WTC11 (cell line): ENCODE measurements around the gene RIOX2. TPM values are rescaled to one million over a fixed set of nuclear protein-coding genes. Genes with fewer than 3 reads are reported as not detected.

ENCODE experiments used
- ATAC-seq: fragments of 200-7000 bp; cut with Tn5 transposase; 2 replicates; pipeline ENCODE4 v1.10.0; 2021; ENCODE audit warnings: mild to moderate bottlenecking, moderate library complexity
- CTCF ChIA-PET: fragments of 300-600 bp; sonication (Branson Sonifier 250); formaldehyde crosslinking; loops from one replicate; lab custom pipeline; 2021; ENCODE audit warnings: antibody characterized with exemption; lab: Charles Lee
- POLR2A ChIA-PET: fragments of 350-600 bp; sonication (Branson Sonifier 250); formaldehyde crosslinking; loops from one replicate; lab custom pipeline; 2021; ENCODE audit warnings: antibody characterized with exemption; lab: Charles Lee
- DNase-seq: peaks from one replicate; pipeline ENCODE4 v3.0.0; 2021; ENCODE audit warnings: low spot score
- H3K27ac Mint-ChIP-seq: 2 replicates; pipeline ENCODE4 v1.8.0; 2021; ENCODE audit warnings: mixed read lengths
- H3K27me3 Mint-ChIP-seq: 2 replicates; pipeline ENCODE4 v1.8.0; 2021; ENCODE audit warnings: low read depth, mild to moderate bottlenecking, moderate library complexity, mixed read lengths
- H3K36me3 Mint-ChIP-seq: 2 replicates; pipeline ENCODE4 v1.8.0; 2021; ENCODE audit warnings: mixed read lengths
- H3K4me1 Mint-ChIP-seq: 2 replicates; pipeline ENCODE4 v1.8.0; 2022; ENCODE audit warnings: mixed read lengths
- H3K4me3 Mint-ChIP-seq: 2 replicates; pipeline ENCODE4 v1.8.0; 2021; ENCODE audit warnings: mild to moderate bottlenecking, moderate library complexity, mixed read lengths
- H3K9me3 Mint-ChIP-seq: 2 replicates; pipeline ENCODE4 v1.8.0; 2021; ENCODE audit warnings: mixed read lengths
- AR ChIP-seq: fragments of 250-450 bp; sonication (Bioruptor Pico); IDR thresholded peaks from 2 replicates; pipeline ENCODE4 v1.9.0; 2021; ENCODE audit warnings: mild to moderate bottlenecking
- ATF1 ChIP-seq: sonication (generic); formaldehyde crosslinking; IDR thresholded peaks from 2 replicates; pipeline ENCODE4 v1.8.1; 2023; ENCODE audit warnings: mild to moderate bottlenecking, moderate library complexity, missing genetic modification reagents
- CREB1 ChIP-seq: sonication (generic); formaldehyde crosslinking; IDR thresholded peaks from 2 replicates; pipeline ENCODE4 v1.8.0; 2023; ENCODE audit warnings: mild to moderate bottlenecking, missing genetic modification reagents
- CREM ChIP-seq: sonication (generic); formaldehyde crosslinking; IDR thresholded peaks from 2 replicates; pipeline ENCODE4 v1.8.1; 2022; ENCODE audit warnings: mild to moderate bottlenecking, missing genetic modification reagents, moderate library complexity
- GABPB1 ChIP-seq: sonication (generic); formaldehyde crosslinking; IDR thresholded peaks from 2 replicates; pipeline ENCODE4 v1.8.1; 2023; ENCODE audit warnings: mild to moderate bottlenecking, missing genetic modification reagents
- GRHL2 ChIP-seq: fragments of 250-450 bp; sonication (Bioruptor Pico); IDR thresholded peaks from 2 replicates; pipeline ENCODE4 v1.8.0; 2022; ENCODE audit warnings: mild to moderate bottlenecking, moderate library complexity; ENCODE audit not compliant: insufficient replicate concordance, severe bottlenecking
- MAX ChIP-seq: sonication (generic); formaldehyde crosslinking; IDR thresholded peaks from 2 replicates; pipeline ENCODE4 v1.8.0; 2022; ENCODE audit warnings: mild to moderate bottlenecking, missing genetic modification reagents
- MXD4 ChIP-seq: fragments of 250-450 bp; sonication (Bioruptor Pico); IDR thresholded peaks from 2 replicates; pipeline ENCODE4 v1.8.0; 2021; ENCODE audit warnings: mild to moderate bottlenecking, moderate library complexity, borderline replicate concordance
- NR3C1 ChIP-seq: sonication (generic); formaldehyde crosslinking; conservative IDR thresholded peaks from 2 replicates; pipeline ENCODE4 v1.8.1; 2023; ENCODE audit warnings: low read depth, mild to moderate bottlenecking, missing genetic modification reagents
- TCF7 ChIP-seq: sonication (generic); formaldehyde crosslinking; IDR thresholded peaks from 2 replicates; pipeline ENCODE4 v1.8.0; 2022; ENCODE audit warnings: mild to moderate bottlenecking, low read depth, missing genetic modification reagents, moderate library complexity
- TEAD1 ChIP-seq: sonication (generic); formaldehyde crosslinking; IDR thresholded peaks from 2 replicates; pipeline ENCODE4 v1.8.0; 2022; ENCODE audit warnings: mild to moderate bottlenecking, missing genetic modification reagents
- USF1 ChIP-seq: sonication (generic); formaldehyde crosslinking; IDR thresholded peaks from 2 replicates; pipeline ENCODE4 v1.8.0; 2022; ENCODE audit warnings: mild to moderate bottlenecking, missing genetic modification reagents
- ZMAT4 ChIP-seq: fragments of 250-450 bp; sonication (Bioruptor Pico); IDR thresholded peaks from 2 replicates; pipeline ENCODE4 v1.9.0; 2021; ENCODE audit warnings: mild to moderate bottlenecking
- ZNF532 ChIP-seq: fragments of 250-450 bp; sonication (Bioruptor Pico); IDR thresholded peaks from 2 replicates; pipeline ENCODE4 v1.9.0; 2021; ENCODE audit warnings: mild to moderate bottlenecking, borderline replicate concordance
- ZNF671 ChIP-seq: fragments of 250-450 bp; sonication (Bioruptor Pico); IDR thresholded peaks from 2 replicates; pipeline ENCODE4 v1.8.0; 2021; ENCODE audit warnings: mild to moderate bottlenecking
- total RNA-seq: library from RNA; stranded (reverse); gene quantifications from 3 replicates; pipeline ENCODE4 v1.2.3, GENCODE V29; 2021
- TF ChIP-seq, protein P1 (sequence below): sonication (generic); formaldehyde crosslinking; IDR thresholded peaks from 2 replicates; pipeline ENCODE4 v1.8.1; 2022; ENCODE audit warnings: mild to moderate bottlenecking, missing genetic modification reagents, moderate library complexity, borderline replicate concordance

Gene RIOX2
- total RNA-seq, 1 experiment from 2014 or later: 11.0 TPM

GRCh38 chr3:97914388-97914787 lies 57.8 kb downstream of the RIOX2 start:
- Mint-ChIP-seq H3K4me3 (no peak overlapping the region), H3K9me3 (no peaks in the 10 kb centered on the region), H3K27me3 (no peaks in the 10 kb centered on the region), H3K4me1 (peaks cover 16% of the 10 kb centered on the region), H3K36me3 (peaks cover 20% of the 10 kb centered on the region), H3K27ac (no peak overlapping the region)
- CTCF ChIA-PET: interaction anchor here (1.2 kb wide), 1 partner anchor 109 kb away, joined by 3 read pairs; no protein-coding TSS in a partner anchor
- DNase-seq: no peak
- ATAC-seq: no peak
- TF ChIP-seq ATF1 (CRISPR knock-in tag): no peak
- TF ChIP-seq ZNF671 (CRISPR knock-in tag): no peak
- TF ChIP-seq TCF7 (CRISPR knock-in tag): no peak
- TF ChIP-seq NR3C1: no peak
- TF ChIP-seq GABPB1 (CRISPR knock-in tag): no peak
- no peak for TF ChIP-seq AR (CRISPR knock-in tag)
- TF ChIP-seq ZNF532 (CRISPR knock-in tag): no peak
- no peak for TF ChIP-seq USF1 (CRISPR knock-in tag)
- TF ChIP-seq CREB1: no peak
- no peak for TF ChIP-seq CREM (CRISPR knock-in tag)
- TF ChIP-seq ZMAT4 (CRISPR knock-in tag): no peak
- TF ChIP-seq TEAD1 (CRISPR knock-in tag): no peak
- TF ChIP-seq MAX (CRISPR knock-in tag): no peak
- TF ChIP-seq MXD4 (CRISPR knock-in tag): no peak
- POLR2A ChIA-PET: no interaction called here

GRCh38 chr3:97911459-97911858 lies 60.8 kb downstream of the RIOX2 start:
- Mint-ChIP-seq H3K27ac (no peak overlapping the region), H3K36me3 (peaks cover 25% of the 10 kb centered on the region), H3K9me3 (peaks cover 9% of the 10 kb centered on the region), H3K4me3 (no peak overlapping the region), H3K27me3 (no peaks in the 10 kb centered on the region), H3K4me1 (peaks cover 16% of the 10 kb centered on the region)
- POLR2A ChIA-PET: interaction anchor here (0.7 kb wide), 1 partner anchor 83 kb away, joined by 3 read pairs; no protein-coding TSS in a partner anchor
- ATAC-seq: no peak
- CTCF ChIA-PET: no interaction called here
- DNase-seq: no peak
- TF ChIP-seq, protein P1, sequence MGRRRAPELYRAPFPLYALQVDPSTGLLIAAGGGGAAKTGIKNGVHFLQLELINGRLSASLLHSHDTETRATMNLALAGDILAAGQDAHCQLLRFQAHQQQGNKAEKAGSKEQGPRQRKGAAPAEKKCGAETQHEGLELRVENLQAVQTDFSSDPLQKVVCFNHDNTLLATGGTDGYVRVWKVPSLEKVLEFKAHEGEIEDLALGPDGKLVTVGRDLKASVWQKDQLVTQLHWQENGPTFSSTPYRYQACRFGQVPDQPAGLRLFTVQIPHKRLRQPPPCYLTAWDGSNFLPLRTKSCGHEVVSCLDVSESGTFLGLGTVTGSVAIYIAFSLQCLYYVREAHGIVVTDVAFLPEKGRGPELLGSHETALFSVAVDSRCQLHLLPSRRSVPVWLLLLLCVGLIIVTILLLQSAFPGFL (CRISPR knock-in tag): no peak
- TF ChIP-seq ZNF671 (CRISPR knock-in tag) (no peak), GRHL2 (CRISPR knock-in tag) (no peak), ZNF532 (CRISPR knock-in tag) (no peak)
